ENCODE results near the gene CHST15.
A peak's percentile ranks its signal among the peaks of the same experiment; 100 is the strongest.

Gene CHST15

DNA sequence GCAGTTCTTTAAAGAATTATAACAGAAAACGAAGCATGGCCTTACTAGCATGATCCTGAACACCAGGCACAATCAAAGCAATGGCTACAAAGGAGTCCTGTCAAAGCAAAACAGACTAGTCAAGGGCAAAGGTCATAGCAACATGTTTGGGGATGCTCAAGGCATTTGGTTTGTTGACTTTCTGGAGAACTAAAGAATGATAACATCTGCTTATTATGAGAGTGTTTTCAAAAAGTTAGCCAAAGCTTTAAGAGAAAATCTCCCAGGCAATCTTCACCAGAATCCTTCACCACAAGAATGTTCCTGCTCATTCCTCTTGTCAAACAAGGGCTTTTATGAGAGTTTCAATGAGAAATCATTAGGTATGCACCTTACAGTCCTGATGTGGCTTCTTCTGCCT, 106.7 kb downstream of the CHST15 start:
- no peaks in the 10 kb centered on the region for H3K9me3 ChIP-seq (ENCODE audit: control insufficient read depth, insufficient read depth, low read length)
- no peaks in the 10 kb centered on the region for H3K9me2 ChIP-seq (replicated peaks; ENCODE audit: control insufficient read depth, low read length)
- no peaks in the 10 kb centered on the region for H3K36me3 ChIP-seq (ENCODE audit: control insufficient read depth, low read length)
- H3K27ac ChIP-seq (ENCODE audit: low read depth, low read length), result no peak overlapping the region
- H3K4me2 ChIP-seq (ENCODE audit: low read length), result no peak overlapping the region
- no peaks in the 10 kb centered on the region for H4K20me1 ChIP-seq (ENCODE audit: control insufficient read depth, insufficient read depth, low read depth, low read length)
- H3F3A ChIP-seq (ENCODE audit: control insufficient read depth, insufficient read depth), result no peaks in the 10 kb centered on the region
- H3K4me1 ChIP-seq (ENCODE audit: control insufficient read depth, low read length), result no peaks in the 10 kb centered on the region
- H3K79me2 ChIP-seq (ENCODE audit: control insufficient read depth, low read length), result no peaks in the 10 kb centered on the region
- TF ChIP-seq EZH2phosphoT487 (IDR thresholded peaks at IDR 0.05; ENCODE audit: borderline replicate concordance, low read length), result no peak
- TF ChIP-seq, protein P1, sequence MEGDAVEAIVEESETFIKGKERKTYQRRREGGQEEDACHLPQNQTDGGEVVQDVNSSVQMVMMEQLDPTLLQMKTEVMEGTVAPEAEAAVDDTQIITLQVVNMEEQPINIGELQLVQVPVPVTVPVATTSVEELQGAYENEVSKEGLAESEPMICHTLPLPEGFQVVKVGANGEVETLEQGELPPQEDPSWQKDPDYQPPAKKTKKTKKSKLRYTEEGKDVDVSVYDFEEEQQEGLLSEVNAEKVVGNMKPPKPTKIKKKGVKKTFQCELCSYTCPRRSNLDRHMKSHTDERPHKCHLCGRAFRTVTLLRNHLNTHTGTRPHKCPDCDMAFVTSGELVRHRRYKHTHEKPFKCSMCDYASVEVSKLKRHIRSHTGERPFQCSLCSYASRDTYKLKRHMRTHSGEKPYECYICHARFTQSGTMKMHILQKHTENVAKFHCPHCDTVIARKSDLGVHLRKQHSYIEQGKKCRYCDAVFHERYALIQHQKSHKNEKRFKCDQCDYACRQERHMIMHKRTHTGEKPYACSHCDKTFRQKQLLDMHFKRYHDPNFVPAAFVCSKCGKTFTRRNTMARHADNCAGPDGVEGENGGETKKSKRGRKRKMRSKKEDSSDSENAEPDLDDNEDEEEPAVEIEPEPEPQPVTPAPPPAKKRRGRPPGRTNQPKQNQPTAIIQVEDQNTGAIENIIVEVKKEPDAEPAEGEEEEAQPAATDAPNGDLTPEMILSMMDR (IDR thresholded peaks at IDR 0.05; ENCODE audit: low read depth, low read length, poor library complexity, severe bottlenecking), result no peak
- peaks cover 33% of the 10 kb centered on the region for H3K27me3 ChIP-seq (ENCODE audit: control insufficient read depth, low read length)
- no peak overlapping the region for H3K4me3 ChIP-seq (ENCODE audit: low read length)

DNA sequence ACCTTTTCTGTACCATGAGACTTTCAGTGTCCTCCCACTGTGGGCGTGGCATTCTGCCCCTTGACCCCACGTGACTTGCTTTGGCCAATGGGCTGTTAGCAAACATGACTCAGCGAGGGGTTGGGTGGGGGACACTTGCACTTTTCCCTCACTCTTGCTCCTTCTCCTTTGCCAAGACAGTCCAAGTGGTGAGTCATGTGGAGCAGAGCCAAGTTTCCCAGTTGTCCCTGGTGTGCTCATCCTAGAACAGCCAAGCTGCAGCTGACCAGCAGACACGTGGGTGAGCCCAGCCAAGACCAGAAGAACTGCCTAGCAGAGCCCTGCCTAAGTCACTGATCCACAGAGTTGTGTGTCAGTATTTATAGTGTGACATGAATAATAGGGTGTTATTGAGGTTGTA, 119.0 kb downstream of the CHST15 start:
- Histone ChIP-seq H3K4me3 (ENCODE audit: low read length) (no peak overlapping the region), H3K27me3 (ENCODE audit: control insufficient read depth, low read length) (peaks cover 16% of the 10 kb centered on the region), H3K27ac (ENCODE audit: low read depth, low read length) (no peak overlapping the region), H3K36me3 (ENCODE audit: control insufficient read depth, low read length) (no peaks in the 10 kb centered on the region), H3K4me1 (ENCODE audit: control insufficient read depth, low read length) (no peaks in the 10 kb centered on the region), H3K9me2 (replicated peaks; ENCODE audit: control insufficient read depth, low read length) (no peaks in the 10 kb centered on the region), H3K9me3 (ENCODE audit: control insufficient read depth, insufficient read depth, low read length) (no peaks in the 10 kb centered on the region), H3K4me2 (ENCODE audit: low read length) (peak overlapping the region; percentile 30), H4K20me1 (ENCODE audit: control insufficient read depth, insufficient read depth, low read depth, low read length) (no peaks in the 10 kb centered on the region), H3F3A (ENCODE audit: control insufficient read depth, insufficient read depth) (no peaks in the 10 kb centered on the region), H3K79me2 (ENCODE audit: control insufficient read depth, low read length) (no peaks in the 10 kb centered on the region)
- TF ChIP-seq EZH2phosphoT487 (IDR thresholded peaks at IDR 0.05; ENCODE audit: borderline replicate concordance, low read length), result no peak
- TF ChIP-seq, protein P1 (IDR thresholded peaks at IDR 0.05; ENCODE audit: low read depth, low read length, poor library complexity, severe bottlenecking), result no peak

- Histone ChIP-seq H3K27me3 (ENCODE audit: control insufficient read depth, low read length) (peaks cover 12% of the 10 kb centered on the region), H3K36me3 (ENCODE audit: control insufficient read depth, low read length) (no peaks in the 10 kb centered on the region), H3K4me2 (ENCODE audit: low read length) (no peak overlapping the region), H3K27ac (ENCODE audit: low read depth, low read length) (no peak overlapping the region), H3K9me3 (ENCODE audit: control insufficient read depth, insufficient read depth, low read length) (no peaks in the 10 kb centered on the region), H4K20me1 (ENCODE audit: control insufficient read depth, insufficient read depth, low read depth, low read length) (no peaks in the 10 kb centered on the region), H3F3A (ENCODE audit: control insufficient read depth, insufficient read depth) (no peaks in the 10 kb centered on the region), H3K9me2 (replicated peaks; ENCODE audit: control insufficient read depth, low read length) (no peaks in the 10 kb centered on the region), H3K4me3 (ENCODE audit: low read length) (no peak overlapping the region), H3K4me1 (ENCODE audit: control insufficient read depth, low read length) (no peaks in the 10 kb centered on the region), H3K79me2 (ENCODE audit: control insufficient read depth, low read length) (no peaks in the 10 kb centered on the region)
- TF ChIP-seq, protein P1 (IDR thresholded peaks at IDR 0.05; ENCODE audit: low read depth, low read length, poor library complexity, severe bottlenecking), result no peak
- no peak for TF ChIP-seq EZH2phosphoT487 (IDR thresholded peaks at IDR 0.05; ENCODE audit: borderline replicate concordance, low read length)
These were observed 120.7 kb downstream of the CHST15 start for GRCh38 chr10:123972481-123973401.
